GM11168 (cell line): ENCODE data around the gene SEC61A2.

Experiments used
- in situ Hi-C: fragments of 300-500 bp; cut with MboI; formaldehyde crosslinking; loops from one replicate; pipeline ENCODE4 v1.12.0; 2022; ENCODE audit warnings: low sequenced_read_pairs; ENCODE audit not compliant: unreplicated experiment

The SEC61A2 gene

GRCh38 chr10:12195281-12195602, 65.8 kb downstream of the SEC61A2 start:
- in situ Hi-C loops: no loop called here

- in situ Hi-C loops: no loop called here
Measured at GRCh38 chr10:12195603-12196506, 66.4 kb downstream of the SEC61A2 start, which contains the start of the genes CDC123 and NUDT5. CDC123 (plus strand) TSS chr10:12196188; CDS start chr10:12196246, 58 bp downstream. NUDT5 (minus strand) TSS chr10:12195891; CDS start chr10:12186291, 9,600 bp downstream.

GRCh38 chr10:12196531-12197211, 67.2 kb downstream of the SEC61A2 start:
- in situ Hi-C loops: no loop called here

- in situ Hi-C loops: no loop called here
Measured at GRCh38 chr10:12198156-12198555, 68.7 kb downstream of the SEC61A2 start.

- in situ Hi-C loops: no loop called here
Measured at GRCh38 chr10:12200850-12201249, 71.4 kb downstream of the SEC61A2 start.

- in situ Hi-C loops: no loop called here
Measured at GRCh38 chr10:12201543-12201942, 72.1 kb downstream of the SEC61A2 start.

- in situ Hi-C loops: no loop called here
Measured at GRCh38 chr10:12202226-12202625, 72.7 kb downstream of the SEC61A2 start.

GRCh38 chr10:12205082-12205481, 75.6 kb downstream of the SEC61A2 start:
- in situ Hi-C loops: no loop called here

GRCh38 chr10:12207114-12207513, 77.6 kb downstream of the SEC61A2 start:
- in situ Hi-C loops: no loop called here

GRCh38 chr10:12208460-12208859, 79.0 kb downstream of the SEC61A2 start:
- in situ Hi-C loops: no loop called here

- in situ Hi-C loops: no loop called here
Measured at GRCh38 chr10:12212454-12212853, 83.0 kb downstream of the SEC61A2 start.

GRCh38 chr10:12213621-12214020, 84.1 kb downstream of the SEC61A2 start:
- in situ Hi-C loops: no loop called here

- in situ Hi-C loops: no loop called here
Measured at GRCh38 chr10:12214093-12214492, 84.6 kb downstream of the SEC61A2 start.

- in situ Hi-C loops: no loop called here
Measured at GRCh38 chr10:12214763-12215218, 85.3 kb downstream of the SEC61A2 start.
